GM12892 (cell line): ENCODE results near the gene THG1L.

Experiments
- POLR2A ChIP-seq: IDR thresholded peaks from 2 replicates; pipeline ENCODE4 v1.6.1; 2011; ENCODE audit warnings: low read depth, low read length, control low read depth
- POLR2AphosphoS5 ChIP-seq: IDR thresholded peaks from 2 replicates; pipeline ENCODE4 v1.6.1; 2011; ENCODE audit warnings: low read depth, low read length, control low read depth

DNA sequence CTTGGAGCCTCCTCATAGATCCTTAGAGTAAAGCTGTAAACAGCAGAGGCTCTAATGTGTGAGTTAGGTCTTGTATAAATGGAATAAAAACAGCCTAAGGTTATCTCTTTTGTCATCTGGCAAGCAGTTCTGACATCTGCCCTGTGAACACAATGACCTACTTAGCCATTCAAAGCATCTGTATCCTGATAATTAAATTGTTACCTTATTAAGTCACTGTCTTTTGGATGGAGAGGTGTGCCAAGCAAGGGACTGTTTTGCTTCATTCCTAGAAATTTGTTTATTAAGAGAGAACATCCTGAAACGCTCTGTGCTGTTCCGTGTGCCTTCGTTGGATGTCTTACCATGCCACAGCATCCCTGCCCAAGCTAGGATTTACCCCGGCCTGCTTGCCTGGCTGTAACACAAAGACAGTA is 13.8 kb downstream of the THG1L start:
- TF ChIP-seq POLR2A (no peak), POLR2AphosphoS5 (no peak)
